GM19468 (cell line): ENCODE results near the gene IFI35.
"Not testable (repeated sequence)": the region's sequence is repeated elsewhere in the genome, so short reads cannot be mapped to it uniquely, and the experiment has no call there.

Source experiments
- ATAC-seq: cut with Tn5 transposase; IDR thresholded peaks from one replicate; pipeline ENCODE4 v1.9.1; 2021; ENCODE audit warnings: mild to moderate bottlenecking, moderate library complexity, moderate number of reproducible peaks; ENCODE audit not compliant: unreplicated experiment; ENCODE audit errors: extremely low read depth

The IFI35 gene

GRCh38 chr17:43006639-43007551, at the start of gene IFI35:
Gene IFI35, plus strand, starts transcription at chr17:43006784. Its CDS starts 164 bp downstream, at chr17:43006948.
- ATAC-seq: no peak

GRCh38 chr17:42964161-42964932, 42.2 kb upstream of the IFI35 start, which contains the start of gene AARSD1:
Gene AARSD1, minus strand, starts transcription at chr17:42964454. Its CDS starts 14 bp downstream, at chr17:42964440.
- no peak for ATAC-seq

DNA sequence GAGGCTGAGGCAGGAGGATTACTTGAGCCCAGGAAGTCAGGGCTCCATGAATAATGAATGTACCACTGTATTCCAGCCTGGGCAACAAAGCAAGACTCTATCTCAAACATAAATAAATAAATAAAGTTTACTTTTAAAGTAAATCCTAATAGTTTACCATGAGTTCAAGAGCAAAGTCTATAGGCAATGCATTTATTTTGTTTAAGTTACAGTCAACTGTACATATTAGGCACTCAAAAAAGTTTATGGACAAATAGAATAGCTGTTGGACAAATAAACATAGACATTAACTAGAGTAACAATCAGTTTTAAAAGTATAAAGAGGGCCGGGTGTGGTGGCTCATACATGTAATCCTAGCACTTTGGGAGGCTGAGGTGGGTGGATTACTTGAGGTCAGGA, 38.7 kb upstream of the IFI35 start:
- no peak for ATAC-seq

DNA sequence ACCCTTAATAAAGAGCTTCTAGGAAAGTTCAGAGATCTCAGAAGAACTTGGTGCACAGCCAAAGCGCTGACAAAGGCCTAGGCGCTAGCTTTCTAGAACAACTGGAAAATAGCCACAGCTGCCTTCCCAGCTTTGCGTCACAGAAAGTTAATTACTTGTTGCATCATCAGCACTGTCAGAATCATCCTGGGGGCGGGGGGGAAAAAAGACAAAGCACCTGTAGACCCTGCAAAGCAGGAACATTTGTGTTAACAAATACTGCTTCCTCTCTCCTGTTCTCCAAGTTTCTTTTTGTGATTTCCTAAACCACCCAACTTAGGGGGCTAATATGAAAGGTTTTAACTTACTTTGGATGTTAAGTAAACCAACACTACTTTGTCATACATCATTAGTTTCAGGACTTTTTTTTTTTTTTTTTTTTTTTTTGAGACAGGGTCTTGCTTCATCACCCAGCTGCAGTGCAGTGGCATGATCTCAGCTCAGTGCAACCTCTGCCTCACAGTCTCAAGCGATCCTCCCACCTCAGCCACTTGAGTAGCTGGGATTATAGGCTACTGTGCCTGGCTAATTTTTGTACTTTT, 37.5 kb upstream of the IFI35 start:
- ATAC-seq: no peak

- no peak for ATAC-seq
These were observed 35.0 kb upstream of the IFI35 start for GRCh38 chr17:42971589-42971988.

DNA sequence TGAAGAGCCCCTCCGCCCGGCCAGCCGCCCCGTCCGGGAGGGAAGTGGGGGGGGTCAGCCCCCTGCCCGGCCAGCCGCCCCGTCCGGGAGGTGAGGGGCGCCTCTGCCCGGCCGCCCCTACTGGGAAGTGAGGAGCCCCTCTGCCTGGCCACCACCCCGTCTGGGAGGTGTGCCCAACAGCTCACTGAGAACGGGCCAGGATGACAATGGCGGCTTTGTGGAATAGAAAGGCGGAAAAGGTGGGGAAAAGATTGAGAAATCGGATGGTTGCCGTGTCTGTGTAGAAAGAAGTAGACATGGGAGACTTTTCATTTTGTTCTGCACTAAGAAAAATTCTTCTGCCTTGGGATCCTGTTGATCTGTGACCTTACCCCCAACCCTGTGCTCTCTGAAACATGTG, 33.3 kb upstream of the IFI35 start:
- ATAC-seq: not testable (repeated sequence)

DNA sequence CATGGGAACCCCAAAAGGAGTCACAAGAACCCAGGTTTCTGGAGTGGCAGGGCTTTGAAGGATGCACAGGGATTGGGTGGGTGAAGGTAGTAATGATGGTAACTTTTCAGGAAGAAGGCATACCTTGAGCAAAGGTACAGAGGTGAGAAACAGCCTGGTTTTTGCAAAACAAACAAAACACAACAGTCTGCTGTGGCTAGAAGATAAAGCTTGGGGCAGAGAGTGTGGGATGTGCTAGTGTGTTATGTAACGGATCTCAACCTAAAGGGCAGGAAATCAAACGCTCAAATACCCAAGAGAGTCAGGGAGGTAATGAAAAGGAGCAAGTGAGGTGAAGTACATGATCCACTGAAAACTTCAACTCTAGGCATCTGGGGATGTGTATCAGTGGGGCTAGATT, 31.3 kb upstream of the IFI35 start:
- no peak for ATAC-seq

DNA sequence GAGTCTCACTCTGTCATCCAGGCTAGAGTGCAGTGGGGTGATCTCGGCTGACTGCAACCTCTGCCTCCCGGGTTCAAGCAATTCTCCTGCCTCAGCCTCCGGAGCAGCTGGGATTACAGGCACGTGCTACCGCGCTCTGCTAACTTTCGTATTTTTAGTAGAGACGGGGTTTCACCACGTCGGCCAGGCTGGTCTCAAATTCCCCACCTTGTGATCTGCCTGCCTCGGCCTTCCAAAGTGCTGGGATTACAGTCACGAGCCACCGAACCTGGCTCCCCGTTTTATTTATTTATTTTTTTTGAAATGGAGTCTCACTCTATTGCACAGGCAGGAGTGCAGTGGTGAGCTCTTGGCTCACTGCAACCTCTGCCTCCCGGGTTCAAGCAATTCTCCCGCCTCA, 30.9 kb upstream of the IFI35 start:
- not testable (repeated sequence) for ATAC-seq

DNA sequence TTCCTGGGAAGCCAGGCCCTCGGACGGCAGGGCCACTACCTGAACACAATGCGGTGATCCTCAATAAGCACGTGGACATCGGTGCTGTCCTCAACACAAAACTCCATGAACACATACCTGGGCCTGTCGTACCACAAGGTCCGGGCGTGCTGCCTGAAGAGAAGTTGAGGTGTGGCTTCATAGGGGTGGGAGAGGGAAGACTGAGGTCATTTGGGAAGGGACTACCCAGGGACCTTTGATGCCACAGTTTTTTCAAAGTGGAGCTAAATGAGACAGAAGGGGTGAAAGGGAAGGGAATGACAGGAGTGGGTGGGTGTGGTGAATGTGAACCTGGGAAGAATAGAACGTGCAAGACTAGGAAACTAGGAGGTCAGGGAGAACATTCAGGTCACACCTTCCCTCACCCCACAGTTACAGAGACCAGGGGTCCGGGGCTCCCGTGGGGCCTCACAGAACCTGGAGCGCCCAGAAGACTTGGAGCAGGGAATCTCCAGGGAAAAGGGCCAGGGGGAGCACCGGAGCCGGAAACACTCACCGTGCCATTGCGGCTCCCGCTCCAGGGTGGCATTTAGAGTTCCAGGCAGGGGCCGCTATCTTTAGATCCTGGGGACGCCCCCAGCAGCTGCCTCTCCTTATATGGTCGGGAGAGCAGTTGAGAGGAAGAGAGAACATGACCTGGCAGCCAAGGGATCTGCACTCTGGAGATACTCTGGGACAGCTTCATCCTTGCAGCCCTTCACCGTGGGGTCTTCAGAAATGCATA, 26.9 kb upstream of the IFI35 start, which contains the start of gene PTGES3L:
PTGES3L (minus strand) TSS at position 570 of the 763 bp plus-strand sequence; CDS start at position 543, 27 bp downstream.
- ATAC-seq: no peak

DNA sequence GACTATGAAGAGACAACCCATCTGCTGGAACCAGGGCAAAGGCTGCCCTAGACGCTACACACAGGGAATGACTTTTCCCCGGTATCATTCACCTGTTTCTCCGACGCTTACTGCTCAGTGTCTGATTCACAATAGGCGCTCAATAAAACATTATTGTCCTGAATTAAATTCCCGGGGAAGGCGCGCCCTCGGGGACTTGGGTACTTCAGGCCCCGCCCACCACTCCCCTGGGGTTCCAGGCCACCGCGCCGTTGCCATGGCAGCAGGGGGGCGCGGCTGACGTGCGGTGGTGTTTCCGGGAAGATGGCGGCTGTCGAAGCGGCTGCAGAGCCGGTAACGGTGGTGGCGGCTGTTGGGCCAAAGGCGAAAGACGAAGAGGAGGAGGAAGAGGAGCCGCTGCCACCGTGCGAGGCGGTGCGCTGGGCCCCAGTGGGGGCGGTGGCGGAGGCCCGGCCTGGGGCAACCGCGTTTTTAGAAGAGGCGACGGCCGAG, 26.3 kb upstream of the IFI35 start, which contains the start of gene RUNDC1:
RUNDC1 (plus strand) TSS at position 292 of the 492 bp plus-strand sequence; CDS start at position 304, 12 bp downstream.
- ATAC-seq: peak; percentile 28

DNA sequence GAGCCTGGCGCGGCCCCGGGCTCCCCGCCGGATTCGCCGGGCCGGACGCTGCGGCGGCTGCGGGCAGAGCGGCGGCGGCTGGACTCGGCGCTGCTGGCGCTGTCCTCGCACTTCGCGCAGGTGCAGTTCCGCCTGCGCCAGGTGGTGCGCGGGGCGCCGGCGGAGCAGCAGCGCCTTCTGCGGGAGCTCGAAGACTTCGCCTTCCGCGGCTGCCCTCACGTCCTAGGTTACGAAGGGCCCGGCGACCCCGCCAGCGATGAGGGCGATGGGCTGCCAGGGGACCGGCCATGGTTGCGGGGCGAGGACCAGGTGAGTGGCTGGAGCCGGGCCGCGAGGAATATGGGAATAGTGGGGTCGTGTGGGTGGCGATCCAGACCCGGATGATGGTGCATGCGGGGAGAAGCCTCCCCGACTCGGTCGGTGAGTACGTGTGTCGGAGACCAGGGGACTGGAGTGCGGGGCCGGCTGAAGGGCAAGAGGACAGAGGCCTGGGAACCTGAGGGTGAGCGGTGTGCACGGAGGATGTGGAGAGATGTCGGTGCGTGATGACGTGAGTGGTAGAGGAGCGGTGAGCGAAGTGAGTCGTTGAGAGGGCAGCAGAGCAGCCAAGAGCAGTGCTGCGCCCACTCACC, 25.7 kb upstream of the IFI35 start:
- ATAC-seq: no peak

DNA sequence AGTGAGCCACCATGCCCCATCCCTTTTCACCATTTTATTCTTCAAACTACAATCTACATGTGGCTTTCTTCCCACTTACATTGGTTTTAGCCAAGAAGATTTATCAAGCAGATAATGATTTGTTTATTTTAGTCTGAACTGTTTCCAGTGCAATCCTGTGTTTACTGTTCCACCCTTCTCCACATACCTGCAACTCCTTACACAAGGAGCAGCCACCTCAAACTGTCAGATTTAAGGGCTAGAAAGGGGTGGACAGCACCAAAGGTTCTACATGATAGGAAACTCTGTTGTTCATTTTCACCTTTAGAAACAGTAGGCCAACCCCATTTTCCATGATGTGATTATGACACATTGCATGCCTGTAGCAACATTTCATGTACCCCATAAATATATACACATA, 24.3 kb upstream of the IFI35 start:
- no peak for ATAC-seq

GRCh38 chr17:42985225-42985624, 21.4 kb upstream of the IFI35 start:
- no peak for ATAC-seq

- ATAC-seq: no peak
These were observed 17.4 kb upstream of the IFI35 start for GRCh38 chr17:42989141-42989540.

DNA sequence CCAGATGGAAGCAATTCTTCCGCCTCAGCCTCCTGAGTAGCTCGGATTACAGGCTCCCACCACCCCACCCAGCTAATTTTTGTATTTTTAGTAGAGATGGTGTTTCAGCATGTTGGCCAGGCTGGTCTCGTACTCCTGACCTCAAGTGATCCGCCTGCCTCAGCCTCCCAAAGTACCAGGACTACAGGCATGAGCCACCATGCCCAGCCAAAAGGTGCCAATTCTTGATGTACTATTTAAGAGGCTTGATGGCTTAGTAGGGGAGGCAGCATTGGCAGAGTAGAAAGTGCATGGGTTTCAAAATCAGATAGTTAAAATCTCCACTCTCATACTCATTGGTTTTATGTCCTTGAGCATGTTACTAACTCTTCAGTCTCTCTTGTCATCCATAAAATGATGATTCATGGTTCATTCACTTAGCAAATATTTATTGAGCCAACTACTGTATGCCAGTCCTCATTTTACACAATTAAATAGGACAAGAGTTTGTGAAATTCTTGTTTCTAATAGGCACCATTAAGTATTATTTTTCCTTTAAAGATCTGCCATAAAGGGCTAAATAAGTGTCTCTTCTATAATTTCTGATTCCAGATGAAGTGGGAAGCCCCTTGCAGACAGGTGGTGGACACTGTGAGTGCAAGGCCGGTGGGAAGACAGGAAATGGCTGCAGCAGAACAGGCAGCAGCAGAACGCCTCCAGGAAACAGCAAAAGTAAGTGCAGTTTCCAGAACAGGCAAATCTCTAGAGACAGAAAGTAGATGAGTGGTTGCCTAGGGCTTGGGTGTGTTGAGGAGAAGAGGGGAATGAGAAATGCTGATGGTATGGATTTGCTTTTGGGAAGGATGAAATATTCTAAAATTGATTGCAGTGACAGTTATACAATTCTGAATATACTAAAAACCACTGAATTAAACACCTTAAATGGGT, 16.6 kb upstream of the IFI35 start:
- no peak for ATAC-seq

DNA sequence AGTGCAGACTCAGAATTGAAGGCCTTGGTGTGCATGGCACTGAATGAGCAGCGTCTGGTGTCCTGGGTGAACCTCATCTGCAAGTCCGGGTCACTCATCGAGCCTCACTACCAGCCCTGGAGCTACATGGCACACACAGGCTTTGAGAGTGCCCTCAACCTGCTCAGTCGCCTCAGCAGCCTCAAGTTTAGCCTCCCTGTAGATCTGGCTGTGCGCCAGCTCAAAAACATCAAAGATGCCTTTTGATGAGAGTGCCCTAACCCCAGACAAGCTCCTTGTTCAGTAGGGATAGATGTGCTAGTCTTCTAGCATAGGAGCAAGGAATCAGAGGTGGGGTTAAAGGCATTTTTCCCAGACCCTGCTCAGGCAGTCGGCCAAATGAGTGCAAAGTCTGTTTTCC, 15.1 kb upstream of the IFI35 start:
- no peak for ATAC-seq

DNA sequence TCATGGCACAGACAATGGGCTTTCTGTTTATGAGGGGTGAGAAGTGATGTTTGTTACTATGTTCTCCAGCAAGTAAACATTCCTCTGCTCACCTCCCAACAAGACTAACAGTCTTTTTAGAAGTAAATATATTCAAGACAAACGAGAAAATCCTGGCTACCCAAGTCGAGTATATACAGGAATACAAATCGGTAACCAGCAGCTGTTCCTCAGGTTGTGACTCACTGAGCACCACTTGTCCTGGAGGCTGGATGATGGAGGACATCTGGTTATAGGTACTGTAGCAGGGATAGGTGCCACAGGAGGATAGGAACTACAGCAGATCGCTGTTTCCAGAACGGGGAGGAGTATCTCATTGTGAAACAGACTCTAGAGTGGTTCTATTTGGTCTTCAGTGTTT, 13.7 kb upstream of the IFI35 start:
- ATAC-seq: no peak

- ATAC-seq: not testable (repeated sequence)
These were observed 12.7 kb upstream of the IFI35 start for GRCh38 chr17:42993913-42994312.
